ENCODE data around the gene ZSCAN10.

DNA sequence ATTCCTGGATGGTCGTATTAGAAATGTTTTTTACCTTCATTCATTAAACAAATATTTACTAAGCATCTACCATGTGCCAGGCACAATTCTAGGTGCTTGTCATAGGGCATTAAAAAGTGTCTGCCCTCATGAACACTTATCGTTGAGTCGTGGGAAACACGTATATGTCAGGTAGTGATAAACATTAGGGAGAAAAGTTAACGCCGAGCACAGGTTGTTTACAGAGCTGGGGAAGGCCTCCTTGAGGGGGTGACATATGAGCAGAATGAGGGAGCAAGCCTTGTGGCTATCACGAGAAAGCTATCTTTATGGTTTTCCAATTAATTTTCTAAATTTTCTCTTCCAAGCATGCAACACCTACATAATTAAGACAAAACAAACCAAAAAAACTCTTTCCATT, 34.8 kb upstream of the ZSCAN10 start:
- no peak for TF ChIP-seq POLR2AphosphoS5 (IDR thresholded peaks at IDR 0.05; ENCODE audit: low read depth, low read length)
- TF ChIP-seq TAF1 (IDR thresholded peaks at IDR 0.05; ENCODE audit: borderline replicate concordance, insufficient read depth, low read length) = no peak
- TF ChIP-seq FOXP2 (optimal IDR thresholded peaks at IDR 0.05; ENCODE audit: borderline replicate concordance, extremely low read depth, extremely low read length, insufficient read depth) = no peak

Measured in PFSK-1 (cell line).